ENCODE results near the gene CYB5B.

CYB5B gene

GRCh38 chr16:69485816-69486215, 61.4 kb downstream of the CYB5B start:
- no peak for DNase-seq (ENCODE audit: low spot score)

GRCh38 chr16:69486272-69486671, 61.9 kb downstream of the CYB5B start:
- DNase-seq (ENCODE audit: low spot score) = no peak

GRCh38 chr16:69486724-69487123, 62.3 kb downstream of the CYB5B start:
- DNase-seq (ENCODE audit: low spot score) = no peak

GRCh38 chr16:69490707-69491324, 66.4 kb downstream of the CYB5B start:
- DNase-seq (ENCODE audit: low spot score) = peak; percentile 79

- no peak for DNase-seq (ENCODE audit: low spot score)
Observed at GRCh38 chr16:69494991-69495392, 70.6 kb downstream of the CYB5B start.

GRCh38 chr16:69495821-69496220, 71.4 kb downstream of the CYB5B start:
- no peak for DNase-seq (ENCODE audit: low spot score)

GRCh38 chr16:69496376-69496775, 72.0 kb downstream of the CYB5B start:
- no peak for DNase-seq (ENCODE audit: low spot score)

GRCh38 chr16:69496896-69497295, 72.5 kb downstream of the CYB5B start:
- DNase-seq (ENCODE audit: low spot score) = no peak

GRCh38 chr16:69497876-69498596, 73.6 kb downstream of the CYB5B start:
- no peak for DNase-seq (ENCODE audit: low spot score)

- DNase-seq (ENCODE audit: low spot score) = no peak
Observed at GRCh38 chr16:69498926-69499325, 74.5 kb downstream of the CYB5B start.

GRCh38 chr16:69499541-69500230, 75.3 kb downstream of the CYB5B start:
- no peak for DNase-seq (ENCODE audit: low spot score)

GRCh38 chr16:69500496-69500895, 76.1 kb downstream of the CYB5B start:
- no peak for DNase-seq (ENCODE audit: low spot score)

GRCh38 chr16:69501956-69502745, 77.7 kb downstream of the CYB5B start:
- peak; percentile 27 for DNase-seq (ENCODE audit: low spot score)

- DNase-seq (ENCODE audit: low spot score) = no peak
Observed at GRCh38 chr16:69503244-69503643, 78.8 kb downstream of the CYB5B start.

GRCh38 chr16:69508033-69508755, 83.8 kb downstream of the CYB5B start:
- DNase-seq (ENCODE audit: low spot score) = no peak

GRCh38 chr16:69509125-69509524, 84.7 kb downstream of the CYB5B start:
- no peak for DNase-seq (ENCODE audit: low spot score)

- no peak for DNase-seq (ENCODE audit: low spot score)
Observed at GRCh38 chr16:69511651-69512050, 87.2 kb downstream of the CYB5B start.

GRCh38 chr16:69513180-69513966, 89.0 kb downstream of the CYB5B start:
- DNase-seq (ENCODE audit: low spot score) = no peak

- peak; percentile 33 for DNase-seq (ENCODE audit: low spot score)
Observed at GRCh38 chr16:69514356-69514755, 89.9 kb downstream of the CYB5B start.

All from pons (tissue), 1 donor.